Mesenchymal stem cell (in vitro differentiated cells and primary cell): ENCODE measurements around the gene SLC9A8.

Experiments used
- DNase-seq: peaks from one replicate; pipeline ENCODE4 v3.0.0-alpha.2; 2013
- H2AFZ ChIP-seq: one replicate; pipeline ENCODE4 v1.6.1; 2013; ENCODE audit warnings: low read depth, mild to moderate bottlenecking, control low read depth, inconsistent platforms, low read length, moderate library complexity
- H2AK5ac ChIP-seq: 2 replicates; pipeline ENCODE4 v1.6.1; 2013; ENCODE audit warnings: low read length, moderate library complexity, mild to moderate bottlenecking, inconsistent platforms; ENCODE audit not compliant: severe bottlenecking
- H2BK120ac ChIP-seq: one replicate; pipeline ENCODE4 v1.6.1; 2013; ENCODE audit warnings: low read depth, mild to moderate bottlenecking, inconsistent platforms, low read length, moderate library complexity
- H2BK12ac ChIP-seq, 2 experiments: one replicate each; pipeline ENCODE4 v1.6.1; 2013; ENCODE audit warnings: inconsistent platforms in 2 of 2, low read length in 2 of 2, mild to moderate bottlenecking in 2 of 2, moderate library complexity in 2 of 2, control low read depth in 1 of 2
- H2BK15ac ChIP-seq: one replicate; pipeline ENCODE4 v1.6.1; 2013; ENCODE audit warnings: mild to moderate bottlenecking, low read depth, inconsistent platforms; ENCODE audit not compliant: poor library complexity, severe bottlenecking
- H2BK5ac ChIP-seq: 2 replicates; pipeline ENCODE4 v1.6.1; 2013; ENCODE audit warnings: low read depth, mild to moderate bottlenecking, low read length, control low read depth, inconsistent platforms; ENCODE audit not compliant: poor library complexity, severe bottlenecking
- H3K14ac ChIP-seq, 2 experiments: one replicate each; pipeline ENCODE4 v1.6.1; 2013; ENCODE audit warnings: inconsistent platforms in 2 of 2, low read length in 2 of 2, control low read depth in 1 of 2, mild to moderate bottlenecking in 1 of 2, moderate library complexity in 1 of 2
- H3K18ac ChIP-seq, 2 experiments: one replicate each; pipeline ENCODE4 v1.6.1; 2013; ENCODE audit warnings: inconsistent platforms in 2 of 2, low read length in 2 of 2, control low read depth in 1 of 2, low read depth in 1 of 2, mild to moderate bottlenecking in 1 of 2
- H3K23ac ChIP-seq, 2 experiments: one replicate each; pipeline ENCODE4 v1.6.1; 2013; ENCODE audit warnings: inconsistent platforms in 2 of 2, low read length in 2 of 2, mild to moderate bottlenecking in 2 of 2, moderate library complexity in 2 of 2, control low read depth in 1 of 2
- H3K27ac ChIP-seq: 2 replicates; pipeline ENCODE4 v1.5.1; 2013; ENCODE audit warnings: mild to moderate bottlenecking, moderate library complexity, low read length, control low read depth, inconsistent platforms; ENCODE audit not compliant: poor library complexity, severe bottlenecking
- H3K27me3 ChIP-seq, 2 experiments: 2 replicates each; pipeline versions ENCODE4 v1.6.1 to v1.7.0; 2013; ENCODE audit warnings: low read length in 2 of 2, mild to moderate bottlenecking in 2 of 2, moderate library complexity in 2 of 2, control low read depth in 1 of 2, inconsistent platforms in 1 of 2; ENCODE audit not compliant: control insufficient read depth in 1 of 2, insufficient read depth in 1 of 2
- H3K36me3 ChIP-seq, 2 experiments: 2 replicates each; pipeline versions ENCODE4 v1.6.1 to v1.7.0; 2013; ENCODE audit warnings: low read length in 2 of 2, control low read depth in 1 of 2, inconsistent platforms in 1 of 2, low read depth in 1 of 2, mild to moderate bottlenecking in 1 of 2; ENCODE audit not compliant: insufficient read depth in 2 of 2, control insufficient read depth in 1 of 2
- H3K4ac ChIP-seq, 2 experiments: one replicate each; pipeline ENCODE4 v1.6.1; 2013; ENCODE audit warnings: inconsistent platforms in 2 of 2, low read length in 2 of 2, mild to moderate bottlenecking in 2 of 2, moderate library complexity in 2 of 2, control low read depth in 1 of 2, low read depth in 1 of 2
- H3K4me1 ChIP-seq: 2 replicates; pipeline ENCODE4 v1.6.1; 2013; ENCODE audit warnings: low read depth, low read length, control low read depth; ENCODE audit not compliant: control insufficient read depth, insufficient read depth
- H3K4me2 ChIP-seq: 2 replicates; pipeline ENCODE4 v1.6.1; 2013; ENCODE audit warnings: low read length, mild to moderate bottlenecking, inconsistent platforms; ENCODE audit not compliant: poor library complexity, severe bottlenecking
- H3K4me3 ChIP-seq, 2 experiments: 2 replicates each; pipeline versions ENCODE4 v1.5.1 to v1.7.0; 2013; ENCODE audit warnings: low read length in 2 of 2, mild to moderate bottlenecking in 2 of 2, control low read depth in 1 of 2, low read depth in 1 of 2; ENCODE audit not compliant: insufficient read depth in 1 of 2
- H3K79me1 ChIP-seq: replicated peaks from 2 replicates; pipeline ENCODE4 v1.6.1; 2013; ENCODE audit warnings: mild to moderate bottlenecking, control low read depth, low read length, inconsistent platforms; ENCODE audit not compliant: poor library complexity, severe bottlenecking
- H3K9ac ChIP-seq: 2 replicates; pipeline ENCODE4 v1.7.0; 2013; ENCODE audit warnings: mild to moderate bottlenecking, low read length, moderate library complexity
- H3K9me3 ChIP-seq: 2 replicates; pipeline ENCODE4 v1.7.0; 2013; ENCODE audit warnings: mild to moderate bottlenecking, low read length; ENCODE audit not compliant: control insufficient read depth
- H4K8ac ChIP-seq: one replicate; pipeline ENCODE4 v1.6.1; 2013; ENCODE audit warnings: inconsistent platforms, mild to moderate bottlenecking, low read length, moderate library complexity
- H4K91ac ChIP-seq: one replicate; pipeline ENCODE4 v1.6.1; 2013; ENCODE audit warnings: mild to moderate bottlenecking, low read length, inconsistent platforms
- WGBS: methylation state at CpG from one replicate; pipeline ENCODE4 v1.1.7; 2013; ENCODE audit warnings: mixed read lengths; 5-methylcytosine and 5-hydroxymethylcytosine counted together

The SLC9A8 gene

GRCh38 chr20:49886571-49887213 lies 74.1 kb downstream of the SLC9A8 start:
- no peak overlapping the region for H2AFZ ChIP-seq
- H3K4ac ChIP-seq: no peak overlapping the region
- H3K18ac ChIP-seq: no peak overlapping the region
- 92% methylated on average over 30 of the region's 30 CpGs for WGBS
- H3K9ac ChIP-seq: no peak overlapping the region
- H3K9me3 ChIP-seq: no peaks in the 10 kb centered on the region
- H4K91ac ChIP-seq: no peak overlapping the region
- H3K4me1 ChIP-seq: peaks cover 63% of the 10 kb centered on the region
- H4K8ac ChIP-seq: no peak overlapping the region
- no peak overlapping the region for H3K4me3 ChIP-seq
- no peak overlapping the region for H2BK120ac ChIP-seq
- peaks cover 60 to 77% of the 10 kb centered on the region in 2 experiments for H3K36me3 ChIP-seq
- no peak overlapping the region for H2BK15ac ChIP-seq
- H3K14ac ChIP-seq: no peak overlapping the region
- H3K27ac ChIP-seq: peak overlapping the region; percentile 87
- no peaks in the 10 kb centered on the region for H3K27me3 ChIP-seq
- no peak for DNase-seq
- H3K79me1 ChIP-seq: peaks cover 8% of the 10 kb centered on the region
- no peak overlapping the region for H3K4me2 ChIP-seq
- no peak overlapping the region for H2BK12ac ChIP-seq
- H2AK5ac ChIP-seq: peak overlapping the region; percentile 15
- no peak overlapping the region for H3K23ac ChIP-seq
- no peak overlapping the region for H2BK5ac ChIP-seq

GRCh38 chr20:49887251-49888211 lies 74.9 kb downstream of the SLC9A8 start:
- Histone ChIP-seq H3K14ac (no peak overlapping the region), H4K91ac (peak overlapping the region; percentile 48), H3K4ac (no peak overlapping the region), H3K9ac (peak overlapping the region; percentile 15), H3K36me3 (peaks cover 55 to 71% of the 10 kb centered on the region in 2 experiments), H2AK5ac (peak overlapping the region; percentile 88), H2BK15ac (no peak overlapping the region), H3K27ac (peak overlapping the region; percentile 87), H2AFZ (no peak overlapping the region), H2BK5ac (peak overlapping the region; percentile 48), H4K8ac (no peak overlapping the region), H2BK12ac (peak overlapping the region in 1 of 2 experiments; percentile 31), H3K23ac (no peak overlapping the region), H3K4me1 (peaks cover 64% of the 10 kb centered on the region), H3K4me3 (no peak overlapping the region), H3K4me2 (no peak overlapping the region), H3K79me1 (peaks cover 13% of the 10 kb centered on the region), H3K18ac (no peak overlapping the region), H3K9me3 (no peaks in the 10 kb centered on the region), H3K27me3 (no peaks in the 10 kb centered on the region), H2BK120ac (no peak overlapping the region)
- DNase-seq: no peak
- 88% methylated on average over 32 of the region's 32 CpGs for WGBS

GRCh38 chr20:49888212-49889000 lies 75.8 kb downstream of the SLC9A8 start:
- Histone ChIP-seq H3K36me3 (peaks cover 49 to 66% of the 10 kb centered on the region in 2 experiments), H3K4me2 (no peak overlapping the region), H3K27ac (peak overlapping the region; percentile 87), H2AK5ac (peak overlapping the region; percentile 24), H3K14ac (no peak overlapping the region), H2BK15ac (no peak overlapping the region), H4K8ac (no peak overlapping the region), H2AFZ (no peak overlapping the region), H3K9ac (no peak overlapping the region), H3K4me1 (peaks cover 66% of the 10 kb centered on the region), H3K27me3 (no peaks in the 10 kb centered on the region), H2BK120ac (no peak overlapping the region), H2BK12ac (no peak overlapping the region), H3K79me1 (peaks cover 20% of the 10 kb centered on the region), H2BK5ac (no peak overlapping the region), H4K91ac (no peak overlapping the region), H3K18ac (peak overlapping the region in 1 of 2 experiments; percentile 11), H3K4me3 (no peak overlapping the region), H3K9me3 (no peaks in the 10 kb centered on the region), H3K23ac (no peak overlapping the region), H3K4ac (no peak overlapping the region)
- peak; percentile 62 for DNase-seq
- 49% methylated on average over 18 of the region's 18 CpGs for WGBS
